ENCODE results near the gene RRAGD.

RRAGD gene

DNA sequence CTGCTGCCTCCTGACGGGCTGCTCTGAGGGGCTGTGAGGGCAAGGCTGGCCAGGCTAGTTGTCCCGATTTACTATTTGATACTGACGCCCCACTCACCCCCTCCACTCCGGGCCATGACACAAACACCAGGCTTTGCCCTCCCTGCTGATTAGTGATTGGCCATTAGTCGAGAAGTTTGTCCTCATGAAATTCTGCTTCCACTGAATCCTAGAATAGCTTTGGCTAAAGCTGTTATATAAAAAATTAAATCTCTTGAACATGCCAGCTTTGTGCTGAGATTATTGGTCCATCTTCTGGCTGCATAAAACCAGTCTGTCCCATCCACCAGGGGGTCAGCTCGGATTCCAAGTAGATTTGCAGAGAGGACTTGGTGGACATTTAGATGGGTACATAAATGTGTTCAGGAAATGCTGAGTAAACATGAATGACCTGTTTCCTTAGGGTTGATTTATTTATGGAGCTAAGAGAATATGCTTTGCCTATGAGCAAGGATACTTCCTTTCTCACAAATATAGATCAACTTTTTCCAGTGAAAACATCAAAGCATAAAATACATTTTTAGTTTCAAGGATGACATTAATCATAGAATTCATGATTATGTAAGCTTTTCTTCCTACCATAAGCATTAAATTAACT, 96.7 kb downstream of the RRAGD start, which contains the start of gene GABRR2:
Gene GABRR2, minus strand, starts transcription at position 51 of the 637 bp plus-strand sequence. CDS start 134 bp downstream, outside the sequence.
- no peak within 1 kb of the TSS for H3K27ac ChIP-seq (ENCODE audit: low read depth, low read length, severe bottlenecking)
- peaks cover 7% of the 10 kb centered on the region for H3K36me3 ChIP-seq (ENCODE audit: control insufficient read depth, insufficient read depth, low read length)
- H3K4me1 ChIP-seq (ENCODE audit: control insufficient read depth, insufficient read depth, low read length, poor library complexity, severe bottlenecking) = peaks cover 17% of the 10 kb centered on the region
- no peak within 1 kb of the TSS for H3K4me3 ChIP-seq (ENCODE audit: extremely low read depth, insufficient read depth, low read length, poor library complexity, severe bottlenecking)
- WGBS, 2 experiments (ENCODE audit: insufficient coverage in 2 of 2) = 94 to 97% methylated on average over 4 to 5 of the region's 6 CpGs
- H3K9me3 ChIP-seq (ENCODE audit: control insufficient read depth, low read length) = peaks cover 4% of the 10 kb centered on the region

DNA sequence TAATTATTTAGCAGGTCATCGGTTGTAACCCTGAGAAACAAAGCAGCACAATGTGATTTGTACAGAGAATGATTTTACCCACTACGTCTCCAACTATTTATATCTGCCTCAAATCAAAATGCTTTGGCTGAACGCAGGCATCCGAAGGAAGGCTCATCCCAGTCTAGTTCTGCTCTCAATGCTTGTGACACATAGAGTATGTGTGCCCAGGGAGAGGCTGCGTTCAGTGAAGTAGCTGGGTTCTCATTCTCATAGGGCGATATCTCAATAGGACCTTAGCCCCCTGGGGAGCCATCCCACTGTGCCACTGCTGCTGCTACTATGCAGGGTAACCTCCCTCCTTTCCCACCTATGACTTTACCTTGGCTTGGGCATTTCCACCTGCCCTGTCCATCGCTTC, 97.4 kb downstream of the RRAGD start:
- H3K27ac ChIP-seq (ENCODE audit: low read depth, low read length, severe bottlenecking) = no peak overlapping the region
- no peak overlapping the region for H3K4me3 ChIP-seq (ENCODE audit: extremely low read depth, insufficient read depth, low read length, poor library complexity, severe bottlenecking)
- 88 to 100% methylated on average over 5 to 6 of the region's 7 CpGs for WGBS, 2 experiments (ENCODE audit: insufficient coverage in 2 of 2)
- peaks cover 17% of the 10 kb centered on the region for H3K4me1 ChIP-seq (ENCODE audit: control insufficient read depth, insufficient read depth, low read length, poor library complexity, severe bottlenecking)
- H3K36me3 ChIP-seq (ENCODE audit: control insufficient read depth, insufficient read depth, low read length) = peaks cover 7% of the 10 kb centered on the region
- no peaks in the 10 kb centered on the region for H3K9me3 ChIP-seq (ENCODE audit: control insufficient read depth, low read length)
